Activated CD8-positive, alpha-beta memory T cell treated with anti-CD3 and anti-CD28 coated beads, Interleukin-2, amount 50 U/mL, for 1 hour (primary cell): ENCODE results near the gene SAMD4A.
A peak's percentile ranks its signal among the peaks of the same experiment; 100 is the strongest.

ENCODE experiments used
- DNase-seq: peaks from one replicate; pipeline ENCODE4 v3.0.0-alpha.2; 2020; ENCODE audit errors: extremely low read depth

The SAMD4A gene

DNA sequence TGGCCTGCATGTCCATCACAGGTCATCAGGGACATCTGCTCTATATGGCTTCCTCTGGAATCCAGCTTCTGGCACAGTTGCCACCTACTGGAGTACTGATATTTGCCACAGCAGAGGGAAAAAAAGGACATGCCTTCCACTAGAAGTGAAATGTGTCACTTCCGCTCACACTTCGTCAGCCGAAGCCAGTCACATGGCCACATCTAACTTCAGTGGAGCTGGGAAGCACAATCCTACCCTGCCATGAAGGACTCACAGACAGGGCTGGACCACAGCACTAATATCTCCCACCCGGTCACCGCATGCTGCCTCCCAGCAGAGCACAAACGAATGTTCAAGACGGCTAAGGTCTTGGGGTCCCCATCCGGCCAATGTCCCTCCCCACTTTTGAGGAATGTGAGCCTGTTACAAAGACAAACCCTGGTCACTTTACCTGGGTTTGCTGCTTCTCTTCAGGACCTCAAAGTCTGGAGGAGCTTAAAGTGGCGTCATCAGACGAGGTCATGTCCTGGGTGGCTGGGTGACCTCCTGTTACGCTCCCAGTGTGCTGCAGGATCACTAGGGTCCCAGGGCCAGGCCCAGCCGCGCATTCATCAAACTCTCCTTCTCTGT lies 237.1 kb downstream of the SAMD4A start:
- no peak for DNase-seq

DNA sequence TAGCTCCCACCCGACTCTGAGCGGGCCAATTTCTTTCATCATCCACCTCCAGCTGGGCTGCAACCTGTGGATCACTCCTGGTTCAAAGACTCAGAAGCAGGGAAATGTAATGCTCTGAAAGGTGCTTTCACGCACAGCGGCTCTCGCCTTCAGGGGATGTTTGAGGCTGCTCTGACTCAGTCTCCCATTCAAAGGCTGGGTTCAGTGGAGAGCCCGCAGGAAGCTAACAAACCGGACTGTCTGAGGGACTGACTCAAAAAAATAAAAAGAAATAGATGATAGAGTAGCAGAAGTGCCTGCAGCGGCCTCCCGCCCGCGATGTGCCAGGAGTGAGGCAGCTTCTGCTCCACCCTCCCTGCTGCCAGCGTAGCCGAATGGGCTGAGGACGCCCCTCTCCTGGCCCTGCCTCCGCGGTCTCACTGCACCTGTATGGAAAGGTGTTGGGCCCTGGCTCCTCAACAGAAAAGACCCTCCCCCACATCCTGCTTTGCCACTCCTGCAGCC lies 237.7 kb downstream of the SAMD4A start:
- no peak for DNase-seq

DNA sequence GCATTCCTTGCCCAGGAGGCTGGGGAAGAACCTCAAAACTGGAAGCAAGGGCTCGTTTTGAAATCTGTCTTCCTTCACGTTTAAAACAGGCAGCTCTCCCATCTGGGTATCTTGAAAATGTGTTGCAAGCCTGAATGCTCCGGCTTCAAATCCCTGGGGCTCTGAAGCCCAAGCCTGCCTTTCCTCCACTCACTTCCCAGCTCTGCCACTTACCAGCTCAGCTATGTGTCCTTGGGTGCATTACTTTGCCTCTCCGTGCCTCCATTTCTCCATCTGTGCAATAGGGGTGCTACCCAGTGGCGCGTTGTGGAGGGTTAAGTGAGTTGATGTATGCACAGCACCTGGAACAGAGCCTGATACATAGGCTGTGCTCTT lies 238.1 kb downstream of the SAMD4A start:
- DNase-seq: no peak

DNA sequence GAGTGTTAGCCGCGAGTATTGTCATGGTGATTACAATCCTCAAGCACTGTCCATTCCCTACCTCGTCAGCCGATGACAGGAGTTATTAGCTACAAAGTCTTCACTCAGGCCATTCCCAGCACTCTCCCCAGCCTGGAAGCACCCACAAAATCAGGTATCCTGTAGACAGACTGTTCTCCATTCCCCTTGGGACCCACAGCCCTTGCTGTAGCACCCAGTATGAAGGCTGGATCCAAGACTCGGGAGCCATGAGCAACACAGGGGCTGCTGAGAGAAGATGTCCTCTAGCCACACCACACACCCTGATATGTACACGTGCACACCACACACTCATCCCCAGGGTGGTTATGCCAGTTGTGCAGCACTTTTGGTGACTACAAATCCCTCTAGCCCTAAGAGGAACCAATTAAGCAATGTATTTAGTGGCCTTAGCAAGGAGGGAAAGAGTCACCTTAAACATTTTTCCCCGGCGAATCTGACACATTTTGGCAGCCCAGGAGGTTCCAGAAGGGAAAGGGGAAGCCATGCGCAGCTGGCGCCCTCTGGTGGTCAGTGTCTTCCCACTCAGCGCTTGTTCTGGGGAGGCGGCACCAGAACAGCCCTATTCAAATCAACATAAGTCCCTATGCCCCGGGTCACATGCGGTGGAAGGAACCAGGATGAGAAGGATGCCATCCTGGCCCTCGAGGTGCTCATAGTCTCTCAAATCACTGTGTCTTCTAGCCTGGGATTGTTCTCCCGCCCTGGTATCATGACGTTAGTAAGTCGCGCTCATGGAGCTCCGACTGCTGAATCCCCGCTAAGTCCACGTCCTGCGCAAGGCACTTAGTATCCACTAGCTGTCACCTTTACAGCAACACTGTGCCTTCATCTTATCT lies 238.8 kb downstream of the SAMD4A start:
- DNase-seq: peak; percentile 28

DNA sequence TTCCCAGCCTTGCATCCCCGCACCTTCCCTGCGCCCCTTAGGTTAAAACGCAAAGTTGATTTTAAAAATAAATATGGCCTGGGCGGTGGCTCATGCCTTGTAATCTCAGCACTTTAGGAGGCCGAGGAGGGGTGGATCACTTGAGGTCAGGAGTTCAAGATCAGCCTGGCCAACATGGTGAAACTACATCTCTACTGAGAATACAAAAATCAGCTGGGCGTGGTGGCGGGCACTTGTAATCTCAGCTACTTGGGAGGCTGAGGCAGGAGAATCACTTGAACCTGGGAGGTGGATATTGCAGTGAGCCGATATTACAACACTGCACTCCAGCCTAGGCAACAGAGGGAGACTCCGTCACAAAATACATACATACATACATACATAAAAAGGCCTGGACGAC lies 239.7 kb downstream of the SAMD4A start:
- DNase-seq: no peak

DNA sequence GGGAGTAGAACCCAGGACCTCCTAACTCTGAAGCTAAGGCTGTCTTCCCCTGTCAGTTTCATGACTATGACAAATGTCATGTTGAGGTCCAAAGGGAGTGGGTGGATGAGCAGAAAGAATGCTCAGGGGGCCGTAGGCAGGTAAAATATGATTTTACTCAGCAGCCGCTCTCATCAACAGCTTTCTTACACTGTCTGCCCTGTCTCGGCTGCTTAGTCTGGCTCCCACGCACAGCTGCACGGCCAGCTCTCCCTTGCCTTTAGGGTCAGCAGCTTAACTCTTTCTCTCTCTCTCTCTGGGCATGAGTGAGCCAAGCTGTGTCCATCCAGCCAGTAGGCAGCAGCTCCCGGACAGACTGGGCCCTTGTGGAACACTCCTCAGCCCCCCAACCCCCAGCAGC lies 240.5 kb downstream of the SAMD4A start:
- DNase-seq: no peak

DNA sequence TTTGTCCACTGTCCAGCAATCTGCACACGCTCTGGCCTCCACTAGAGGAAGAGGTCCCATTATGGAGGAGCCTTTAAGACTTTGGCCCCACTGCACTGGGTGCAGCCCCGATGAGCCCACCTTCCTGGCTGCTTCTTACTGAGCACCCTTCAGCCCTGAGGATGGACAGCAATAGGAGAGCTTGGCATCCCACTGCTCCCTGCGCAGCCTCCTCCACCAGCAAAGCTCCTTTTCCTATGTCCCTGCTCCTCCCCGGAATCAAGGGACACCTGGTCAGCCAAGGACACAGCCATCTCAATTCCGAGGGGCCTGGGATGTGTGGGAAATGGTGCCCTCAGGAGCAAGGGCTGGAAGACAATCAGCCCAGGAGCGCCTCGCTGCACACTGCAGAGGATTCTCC lies 241.0 kb downstream of the SAMD4A start:
- DNase-seq: no peak

DNA sequence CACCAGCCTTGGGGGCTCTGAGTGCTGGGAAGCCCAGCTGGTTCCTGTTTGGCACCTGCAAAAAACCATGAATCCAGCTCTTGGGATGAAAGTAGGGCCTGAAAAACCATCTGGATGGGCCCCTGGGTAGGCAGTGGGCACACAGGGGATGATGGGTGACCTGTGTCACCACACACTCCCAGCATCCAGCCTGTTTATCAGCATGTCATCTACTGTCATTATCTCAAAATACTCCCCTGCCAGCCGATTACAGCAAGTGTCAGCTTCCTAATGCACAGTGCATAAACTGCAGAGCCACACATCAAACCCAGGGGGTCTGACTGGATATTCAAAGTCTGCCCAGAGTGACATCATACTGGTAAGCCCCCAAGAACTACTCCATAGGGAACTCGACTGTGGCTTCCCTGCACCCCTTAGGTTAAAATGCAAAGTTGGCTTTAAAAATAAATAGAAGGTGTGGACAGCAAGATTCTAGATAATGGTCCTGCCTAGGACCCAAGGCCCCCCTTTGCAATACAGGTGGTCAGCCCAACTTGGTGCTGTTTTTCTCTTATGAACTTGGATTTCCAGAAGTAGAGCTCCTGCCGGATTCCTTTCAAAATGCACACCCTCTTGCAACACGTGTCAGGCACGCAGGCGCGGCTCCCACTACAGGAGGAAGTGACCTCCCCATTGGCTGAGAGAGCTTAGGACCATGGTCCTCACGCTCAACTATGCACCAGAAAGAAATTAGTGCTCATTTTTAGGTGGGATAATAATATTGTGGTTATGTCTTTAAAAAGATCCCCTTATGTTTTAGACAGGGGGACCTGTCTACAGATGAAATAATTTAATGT lies 241.6 kb downstream of the SAMD4A start:
- DNase-seq: no peak

DNA sequence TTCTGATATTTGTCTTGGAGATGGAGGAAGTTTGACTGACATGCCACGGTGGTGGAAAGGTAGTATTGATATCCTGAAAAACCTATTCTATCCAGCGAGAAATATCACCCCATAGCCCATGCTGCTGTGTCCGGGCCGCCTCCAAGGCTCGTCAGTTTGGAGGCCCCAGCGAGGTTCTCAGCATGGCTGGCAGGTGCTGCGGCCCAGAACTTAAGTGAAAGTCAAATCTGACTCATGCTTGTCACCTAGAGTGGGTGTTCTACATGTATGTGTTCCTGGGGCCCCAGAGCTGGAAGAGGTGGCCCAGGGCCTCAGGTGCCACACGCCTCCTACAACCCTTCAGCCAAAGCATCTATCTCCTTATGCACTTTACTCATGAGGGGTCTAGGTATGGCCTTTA lies 242.8 kb downstream of the SAMD4A start:
- no peak for DNase-seq

DNA sequence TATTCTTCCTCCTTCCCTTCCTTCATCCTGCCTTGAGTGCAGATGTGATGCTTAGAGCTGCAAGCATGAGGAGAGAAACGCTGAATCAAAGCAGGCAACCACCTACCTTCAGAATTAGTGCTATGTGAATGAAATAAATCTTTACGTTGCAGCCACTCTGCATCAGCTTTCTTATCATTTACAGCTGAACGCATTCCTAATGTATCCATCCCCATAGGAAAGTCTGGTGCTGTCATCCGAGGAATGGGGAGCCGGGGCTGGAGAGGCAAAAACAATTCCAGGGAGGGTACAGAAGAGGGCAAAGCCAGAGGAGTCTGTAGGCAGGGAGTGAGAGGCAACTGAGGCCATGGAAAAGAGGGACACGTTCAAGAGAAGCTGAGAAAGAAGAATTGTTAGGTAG lies 245.7 kb downstream of the SAMD4A start:
- DNase-seq: no peak

DNA sequence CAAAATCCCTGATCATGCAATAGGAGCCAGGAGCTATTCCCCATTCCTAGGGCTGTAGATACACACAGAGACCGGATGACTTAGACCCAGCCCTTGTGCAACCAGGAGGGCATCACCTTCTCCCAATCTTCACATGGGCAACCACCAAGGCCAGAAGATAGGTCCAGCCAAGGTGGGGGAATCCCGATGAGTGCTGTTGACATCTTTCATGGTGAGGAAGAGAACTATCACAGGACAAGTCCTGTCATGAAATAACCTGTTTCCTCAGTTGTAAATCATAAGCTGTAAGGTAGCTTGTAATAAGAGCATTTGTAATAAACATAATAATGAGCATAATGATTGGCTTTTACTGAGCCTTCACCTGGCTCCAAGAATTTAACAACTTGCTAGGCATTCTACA lies 246.2 kb downstream of the SAMD4A start:
- DNase-seq: no peak

DNA sequence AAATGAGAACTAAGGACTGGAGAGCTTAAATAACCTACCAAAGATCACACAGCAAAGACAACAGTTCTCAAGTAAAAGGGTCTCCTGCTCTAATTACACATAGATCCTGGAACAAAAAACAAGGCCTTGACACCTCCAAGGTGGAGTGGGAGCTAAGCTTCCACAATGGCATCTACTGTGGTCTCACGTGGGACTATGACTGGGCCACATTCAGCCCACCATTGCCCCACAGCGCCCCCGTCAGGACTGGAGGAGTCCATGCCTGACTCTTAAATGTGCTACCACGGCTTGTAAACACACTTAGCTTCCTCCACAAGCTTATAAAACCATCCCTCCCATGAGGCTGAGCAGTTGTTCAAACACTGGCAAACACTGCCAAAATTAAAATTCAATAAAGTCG lies 247.1 kb downstream of the SAMD4A start:
- no peak for DNase-seq

DNA sequence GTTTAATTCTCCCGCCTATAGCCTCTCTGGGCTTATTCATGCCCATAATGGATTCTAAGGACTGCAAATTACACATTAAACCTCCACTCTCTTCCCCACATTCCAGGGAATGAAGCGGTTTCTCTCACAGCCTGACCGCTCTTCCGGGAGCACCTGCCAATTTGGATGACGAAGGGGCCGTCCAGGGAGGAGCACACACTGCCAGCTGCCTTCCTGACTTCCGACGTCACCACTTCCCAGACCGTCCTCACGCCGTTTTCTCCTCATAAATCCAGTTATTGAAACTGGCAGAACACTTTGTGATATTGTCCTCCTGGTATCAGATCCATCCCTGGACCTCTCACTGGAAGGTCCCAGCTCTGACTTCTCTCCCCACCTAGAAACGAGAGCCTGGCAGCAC lies 248.1 kb downstream of the SAMD4A start:
- no peak for DNase-seq

DNA sequence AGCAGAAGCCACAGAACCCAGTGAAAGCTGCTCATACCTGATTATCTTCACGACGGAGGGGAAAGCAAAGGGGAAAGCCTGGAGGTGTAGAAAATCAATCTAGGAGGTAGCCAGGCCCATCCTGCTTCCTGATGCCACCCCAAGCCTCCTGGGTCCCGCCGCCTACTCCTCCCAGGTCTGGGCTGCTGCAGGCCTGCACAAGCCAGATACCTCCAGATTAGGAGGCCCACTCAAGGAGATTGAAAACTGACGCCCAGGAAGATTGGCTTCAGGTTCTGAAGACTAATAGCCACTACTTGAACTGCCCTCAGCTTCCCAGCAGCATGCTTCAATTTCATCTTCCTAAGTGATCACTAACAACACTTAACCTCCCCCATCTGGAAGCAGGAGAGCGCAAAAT lies 248.6 kb downstream of the SAMD4A start:
- DNase-seq: no peak

DNA sequence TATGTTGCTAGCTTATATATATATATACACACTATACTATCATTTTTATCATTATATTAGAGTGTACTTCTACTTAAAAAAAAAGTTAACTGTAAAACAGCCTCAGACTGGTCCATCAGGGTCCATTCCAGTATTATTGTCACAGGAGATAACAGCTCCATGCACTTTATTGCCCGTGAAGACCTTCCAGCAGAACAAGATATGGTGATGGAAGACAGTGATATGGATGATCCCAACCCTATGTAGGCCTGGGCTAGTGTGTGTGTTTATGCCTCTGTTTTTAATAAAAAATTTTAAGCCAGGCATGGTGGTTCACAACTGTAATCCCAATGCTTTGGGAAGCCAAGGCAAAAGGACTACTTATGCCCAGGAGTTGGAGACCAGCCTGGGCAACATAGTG lies 249.5 kb downstream of the SAMD4A start:
- DNase-seq: no peak

DNA sequence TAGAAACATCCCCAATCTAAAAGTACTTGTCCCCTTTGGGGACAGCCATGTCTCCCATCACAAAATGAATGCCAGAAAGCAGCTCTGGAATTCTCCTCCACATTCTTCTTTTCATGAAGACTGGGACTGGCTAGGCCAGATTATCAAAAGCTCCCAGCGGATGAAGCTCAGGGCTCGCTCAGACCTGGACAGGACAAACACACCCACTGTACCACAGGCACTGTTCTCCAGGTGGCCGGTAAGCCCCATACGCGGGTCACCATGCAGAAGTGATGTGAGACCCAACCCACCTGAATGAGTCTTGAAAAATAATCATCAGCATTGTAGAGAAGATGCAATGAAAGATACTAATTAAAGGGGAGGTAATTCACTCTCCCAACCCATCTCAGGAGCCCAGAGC lies 250.6 kb downstream of the SAMD4A start:
- no peak for DNase-seq

DNA sequence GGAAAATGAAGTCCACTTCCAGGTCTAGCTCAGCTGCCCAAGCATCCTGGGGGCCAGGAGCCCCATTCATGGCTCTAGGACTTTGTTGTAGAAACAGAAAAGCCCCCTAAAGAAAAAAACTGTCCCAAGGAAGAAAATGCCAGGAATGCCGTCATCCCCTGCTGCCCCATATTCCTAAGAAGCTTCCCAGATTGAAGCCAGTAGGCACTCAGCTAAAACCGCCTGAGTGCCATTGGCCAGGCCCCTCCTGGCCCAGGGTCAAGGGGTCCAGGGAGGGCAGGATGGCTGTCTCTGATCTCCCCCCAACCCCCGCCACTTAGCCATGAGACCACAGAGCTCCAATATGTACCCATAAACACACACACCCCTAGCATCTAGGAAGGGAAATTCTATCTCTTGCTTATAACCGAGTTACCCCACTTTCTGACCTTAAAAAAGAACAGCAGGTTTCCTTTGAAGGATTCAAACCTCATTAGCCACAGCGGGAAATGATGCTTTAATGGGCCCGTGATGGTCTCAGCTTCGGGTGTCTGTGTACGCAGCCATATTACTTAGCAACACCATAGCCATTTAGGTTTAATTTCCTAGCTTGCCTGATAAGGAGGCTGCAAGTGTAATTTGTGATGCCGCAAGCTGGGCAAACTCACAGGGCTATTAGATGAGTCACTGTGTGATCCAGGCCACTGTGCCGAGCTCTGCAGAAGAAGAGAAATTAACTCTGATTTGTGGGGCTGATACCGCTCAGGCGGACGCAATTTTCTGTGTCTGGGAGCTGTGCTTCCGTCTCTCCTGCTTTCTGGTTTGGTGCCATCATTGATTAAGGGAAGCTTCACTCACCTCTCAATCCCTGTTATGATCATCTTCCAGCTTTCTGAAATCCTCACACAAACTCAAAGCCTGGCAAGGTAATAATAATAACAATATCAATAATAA lies 251.5 kb downstream of the SAMD4A start:
- no peak for DNase-seq

DNA sequence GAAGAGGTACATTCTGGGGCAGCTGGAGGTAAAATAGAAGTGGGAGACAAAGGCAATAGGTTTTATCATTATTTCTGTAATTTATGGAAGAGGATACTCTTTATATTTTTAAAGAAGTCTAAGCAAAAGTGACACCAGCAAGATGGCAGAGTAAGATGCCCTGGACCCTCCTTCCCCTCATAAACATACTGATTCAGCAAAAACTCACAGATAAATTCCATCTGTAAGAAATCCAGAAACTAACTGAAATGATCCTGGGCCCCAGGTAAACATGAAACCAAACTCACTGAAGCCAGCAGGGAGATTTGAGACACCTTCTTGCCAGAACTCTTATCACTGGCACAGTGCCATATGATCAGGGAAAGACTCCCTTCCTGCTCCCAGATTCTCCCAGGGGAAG lies 255.8 kb downstream of the SAMD4A start:
- DNase-seq: no peak

DNA sequence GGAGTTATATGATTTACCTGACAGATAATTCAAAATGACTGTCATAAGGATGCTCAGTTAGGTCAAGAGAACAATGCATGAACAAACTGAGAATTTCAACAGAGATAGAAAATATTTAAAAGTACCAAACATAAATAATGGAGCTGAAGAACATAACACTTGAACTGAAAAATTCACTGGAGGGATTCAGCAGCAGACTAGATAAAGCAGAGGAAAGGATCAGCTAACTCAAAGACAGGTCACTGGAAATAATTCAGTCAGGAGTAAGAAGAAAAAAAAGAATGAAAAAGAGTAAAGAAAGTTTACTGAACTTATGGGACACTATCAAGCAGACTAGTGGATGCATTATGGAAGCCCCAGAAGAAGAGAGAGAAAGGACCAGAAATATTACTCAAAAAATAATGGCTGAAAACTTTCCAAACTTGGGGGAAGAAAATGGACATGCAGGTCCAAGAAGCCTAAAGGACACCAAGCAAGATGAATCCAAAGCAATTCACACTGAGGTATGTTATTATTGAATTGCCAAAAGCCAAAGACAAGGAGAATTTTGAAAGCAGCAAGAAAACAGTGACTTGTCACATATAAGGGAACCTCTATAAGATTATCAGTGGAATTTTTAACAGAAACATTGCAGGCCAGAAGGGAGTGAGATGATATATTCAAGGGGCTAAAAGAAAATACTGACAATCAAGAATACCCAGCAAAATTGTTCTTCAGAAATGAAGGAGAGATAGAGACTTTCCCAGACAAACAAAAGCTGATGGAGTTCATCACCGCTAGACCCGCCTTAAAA lies 257.0 kb downstream of the SAMD4A start:
- no peak for DNase-seq

DNA sequence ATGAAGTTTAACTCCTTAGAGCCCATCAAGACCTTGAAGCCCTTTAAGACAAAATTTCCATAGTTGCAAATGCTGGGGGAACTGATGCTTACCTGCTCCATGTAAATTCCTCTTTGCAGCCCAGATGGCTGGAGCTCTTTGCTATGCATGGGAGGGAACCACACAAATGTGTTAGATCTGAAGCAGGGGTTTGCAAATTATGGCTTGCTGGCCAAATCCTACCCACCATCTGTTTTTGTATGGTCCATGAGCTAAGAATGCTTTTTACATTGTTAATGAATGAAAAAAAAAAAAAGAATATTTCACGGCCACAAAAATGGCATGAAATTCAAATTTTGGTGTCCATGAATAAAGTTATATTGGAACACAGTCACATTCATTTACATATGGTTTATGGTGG lies 261.1 kb downstream of the SAMD4A start:
- DNase-seq: no peak
